Ammon's horn (tissue), 1 donor: ENCODE data around the gene MYO15A.

Source experiments
- DNase-seq: peaks from one replicate; pipeline ENCODE4 v3.0.0-alpha.2; 2016; ENCODE audit warnings: low spot score

The MYO15A gene

GRCh38 chr17:18102640-18103039 lies 5.9 kb upstream of the MYO15A start:
- no peak for DNase-seq

- no peak for DNase-seq
Measured at GRCh38 chr17:18105027-18105426, 3.5 kb upstream of the MYO15A start.

- DNase-seq: no peak
Measured at GRCh38 chr17:18105595-18105994, 3.0 kb upstream of the MYO15A start.

- no peak for DNase-seq
Measured at GRCh38 chr17:18106211-18106610, 2.3 kb upstream of the MYO15A start.

- DNase-seq: no peak
Measured at GRCh38 chr17:18107061-18107790, 1.3 kb upstream of the MYO15A start.

GRCh38 chr17:18107971-18108370 lies 585 bp upstream of the MYO15A start:
- no peak for DNase-seq

GRCh38 chr17:18109935-18110485 lies 1.5 kb downstream of the MYO15A start:
- no peak for DNase-seq

GRCh38 chr17:18110636-18111145 lies 2.1 kb downstream of the MYO15A start:
- no peak for DNase-seq

GRCh38 chr17:18111330-18111971 lies 2.9 kb downstream of the MYO15A start:
- no peak for DNase-seq

GRCh38 chr17:18115517-18115916 lies 7.0 kb downstream of the MYO15A start:
- no peak for DNase-seq

GRCh38 chr17:18116078-18116477 lies 7.5 kb downstream of the MYO15A start:
- DNase-seq: no peak

GRCh38 chr17:18117533-18117932 lies 9.0 kb downstream of the MYO15A start:
- DNase-seq: no peak

GRCh38 chr17:18117982-18118975 lies 9.7 kb downstream of the MYO15A start:
- DNase-seq: no peak

GRCh38 chr17:18119166-18119745 lies 10.7 kb downstream of the MYO15A start:
- no peak for DNase-seq

GRCh38 chr17:18119938-18120337 lies 11.4 kb downstream of the MYO15A start:
- DNase-seq: no peak

GRCh38 chr17:18120461-18121017 lies 12.0 kb downstream of the MYO15A start:
- no peak for DNase-seq

GRCh38 chr17:18121144-18121910 lies 12.8 kb downstream of the MYO15A start:
- no peak for DNase-seq

- DNase-seq: no peak
Measured at GRCh38 chr17:18122990-18123753, 14.6 kb downstream of the MYO15A start.

- no peak for DNase-seq
Measured at GRCh38 chr17:18124345-18125126, 16.0 kb downstream of the MYO15A start.
